ENCODE measurements around the gene SYNPO2L. TPM values are rescaled to one million over a fixed set of nuclear protein-coding genes. Genes with fewer than 3 reads are reported as not detected.

The SYNPO2L gene
- total RNA-seq, 4 donors from 2014 or later: 0.19 to 0.48 (median 0.24) TPM

- Histone ChIP-seq H3K4me1 (peaks cover 0 to 24% (median 5%) of the 10 kb centered on the region in 3 donors), H3K27me3 (no peaks in the 10 kb centered on the region), H3K4me3 (peak overlapping the region in 2 of 4 donors; percentile 13 to 20), H3K27ac (peak overlapping the region; percentile 65 to 84 (median 74)), H3K36me3 (peaks cover 0 to 7% (median 0%) of the 10 kb centered on the region in 3 donors), H3K9me3 (no peaks in the 10 kb centered on the region)
- intact Hi-C loops (cut with DNase I): no loop called here
- DNase-seq: no peak
- TF ChIP-seq POLR2A (IDR thresholded peaks at IDR 0.05) (no peak), CTCF (IDR thresholded peaks at IDR 0.05) (no peak)
- 30 to 31% methylated on average over 2 to 3 of the region's 3 CpGs for WGBS, 2 donors
Measured at GRCh38 chr10:73601486-73601921, 54.3 kb downstream of the SYNPO2L start.

- intact Hi-C loops (cut with DNase I): no loop called here
- H3K27me3 ChIP-seq: no peaks in the 10 kb centered on the region
- H3K4me1 ChIP-seq: peaks cover 0 to 24% (median 5%) of the 10 kb centered on the region in 3 donors
- no peak for DNase-seq
- no peaks in the 10 kb centered on the region for H3K9me3 ChIP-seq
- H3K36me3 ChIP-seq: no peaks in the 10 kb centered on the region
- no peak overlapping the region for H3K27ac ChIP-seq
- TF ChIP-seq POLR2A (IDR thresholded peaks at IDR 0.05): no peak
- TF ChIP-seq CTCF (IDR thresholded peaks at IDR 0.05): no peak
- 87 to 100% methylated on average over 1 of the region's 1 CpG for WGBS, 2 donors
- H3K4me3 ChIP-seq: no peak overlapping the region
Measured at GRCh38 chr10:73597346-73597745, 58.5 kb downstream of the SYNPO2L start.

Other genes starting within 250 kb of the SYNPO2L start
- 100 to 1,000 TPM in 3 of 4 donors, 10 to 100 TPM in 1; 95.8 to 130 (median 108) TPM for gene ANXA7, start 242.0 kb downstream of the SYNPO2L start, total RNA-seq
- 1 to 10 TPM in 3 of 4 donors, under 1 TPM in 1; 0.88 to 2.5 (median 2.1) TPM for gene MSS51, start 222.5 kb downstream of the SYNPO2L start, total RNA-seq
- 10 to 100 TPM; 24.1 to 40.2 (median 30.6) TPM for gene PPP3CB, start 160.0 kb downstream of the SYNPO2L start, total RNA-seq
- gene USP54, start 64.7 kb downstream of the SYNPO2L start, total RNA-seq: 10 to 100 TPM; 17.8 to 37.4 (median 32.7) TPM
- gene MYOZ1, start 14.6 kb downstream of the SYNPO2L start, total RNA-seq: 1 to 10 TPM in 1 of 4 donors, under 1 TPM in 2, not detected in 1; 0.19 to 1.2 (median 0.79) TPM
- gene AGAP5, start 42.1 kb upstream of the SYNPO2L start, total RNA-seq: 1 to 10 TPM; 1.7 to 7.9 (median 5.9) TPM
- 10 to 100 TPM; 59.1 to 78.8 (median 64.6) TPM for gene SEC24C, start 88.3 kb upstream of the SYNPO2L start, total RNA-seq
- 10 to 100 TPM; 21.4 to 41.1 (median 32.8) TPM for gene CHCHD1, start 126.0 kb upstream of the SYNPO2L start, total RNA-seq
- gene ZSWIM8, start 129.6 kb upstream of the SYNPO2L start, total RNA-seq: 100 to 1,000 TPM in 1 of 4 donors, 10 to 100 TPM in 3; 33.3 to 116 (median 83.9) TPM
- gene NDST2, start 155.6 kb upstream of the SYNPO2L start, total RNA-seq: 10 to 100 TPM; 20.6 to 30.3 (median 22.3) TPM
- gene CAMK2G, start 218.5 kb upstream of the SYNPO2L start, total RNA-seq: 10 to 100 TPM; 15.5 to 37.0 (median 28.6) TPM